K562 (cell line): ENCODE measurements around the gene UBE2O. TPM values are rescaled to one million over a fixed set of nuclear protein-coding genes. Genes with fewer than 3 reads are reported as not detected.

ENCODE experiments used
- ATAC-seq: fragments of 200-7000 bp; cut with Tn5 transposase; 3 replicates; pipeline ENCODE4 v1.9.1; 2020; ENCODE audit warnings: moderate library complexity
- BruUV-seq: library from RNA; stranded (reverse); fragments of 400-500 nt; replicated peaks from 2 replicates; lab custom pipeline; 2021; lab: Mats Ljungman, UMichigan
- CTCF ChIA-PET: fragments of 300-600 bp; formaldehyde crosslinking; extraction: SDS; loops from one replicate; lab custom pipeline; 2021; ENCODE audit warnings: low intra/inter-chr PET ratio; lab: Yijun Ruan, JAX
- POLR2A ChIA-PET: fragments of 300-600, 350-650 bp; sonication (Branson Sonifier 250); formaldehyde crosslinking; extraction: SDS; loops from one replicate; lab custom pipeline; 2021; ENCODE audit warnings: antibody characterized with exemption, inconsistent platforms; lab: Yijun Ruan, JAX
- DNase-seq, 4 experiments: peaks; one replicate each; pipeline versions ENCODE4 v3.0.0 to v3.0.0-alpha.2; 2011 to 2018; ENCODE audit warnings: low spot score in 3 of 4, mixed read lengths in 3 of 4; ENCODE audit errors: extremely low read depth in 1 of 4
- FAIRE-seq: peaks from 2 replicates; lab custom pipeline; 2011; peaks lifted over from hg19 to GRCh38; lab: Jason Lieb, UNC
- H2AFZ ChIP-seq: 2 replicates; pipeline ENCODE4 v1.6.0; 2011; ENCODE audit warnings: low read depth, low read length, control low read depth, inconsistent platforms
- H3K27ac ChIP-seq: fragments of 200-600 bp; 3 replicates; pipeline ENCODE4 v1.8.0; 2011; ENCODE audit warnings: low read depth, mild to moderate bottlenecking, control low read depth, inconsistent platforms, low read length, moderate library complexity, mixed read lengths; ENCODE audit errors: extremely low read depth
- H3K27me3 ChIP-seq, 2 experiments: fragments of 300-600 bp in 1 of 2; 2 replicates in 1 of 2; 3 replicates in 1 of 2; pipeline versions ENCODE4 v1.6.0 to v1.8.0; 2011; ENCODE audit warnings: inconsistent platforms in 2 of 2, low read length in 2 of 2, mild to moderate bottlenecking in 1 of 2, mixed read lengths in 1 of 2, moderate library complexity in 1 of 2; ENCODE audit not compliant: control insufficient read depth in 2 of 2, insufficient read depth in 2 of 2
- H3K36me3 ChIP-seq: fragments of 300-600 bp; 3 replicates; pipeline ENCODE4 v1.8.0; 2011; ENCODE audit warnings: mild to moderate bottlenecking, low read length, inconsistent platforms; ENCODE audit not compliant: control insufficient read depth, insufficient read depth
- H3K4me1 ChIP-seq, 2 experiments: fragments of 200-600 bp in 1 of 2; replicated peaks in 1 of 2; 2 replicates in 1 of 2; 3 replicates in 1 of 2; pipeline versions ENCODE4 v1.5.1 to v1.8.0; 2011; ENCODE audit warnings: inconsistent platforms in 2 of 2, low read length in 2 of 2, mild to moderate bottlenecking in 1 of 2, mixed read lengths in 1 of 2, moderate library complexity in 1 of 2; ENCODE audit not compliant: control insufficient read depth in 2 of 2, insufficient read depth in 2 of 2
- H3K4me2 ChIP-seq: 2 replicates; pipeline ENCODE4 v1.6.1; 2011; ENCODE audit warnings: low read length, control low read depth, inconsistent platforms, mixed read lengths; ENCODE audit not compliant: insufficient read depth
- H3K4me3 ChIP-seq: fragments of 200-600 bp; sonication (generic), shearing (Covaris generic); 2 replicates; pipeline ENCODE4 v1.5.1; 2016; ENCODE audit warnings: control low read depth, inconsistent platforms
- H3K79me2 ChIP-seq: fragments of 200-600 bp; 3 replicates; pipeline ENCODE4 v1.8.0; 2011; ENCODE audit warnings: low read length, inconsistent platforms; ENCODE audit not compliant: control insufficient read depth, insufficient read depth
- H3K9ac ChIP-seq, 2 experiments: 2 replicates each; pipeline versions ENCODE4 v1.6.0 to v1.6.1; 2011; ENCODE audit warnings: low read depth in 2 of 2, low read length in 2 of 2, control low read depth in 1 of 2, inconsistent platforms in 1 of 2, mild to moderate bottlenecking in 1 of 2, mixed read lengths in 1 of 2; ENCODE audit not compliant: insufficient read depth in 1 of 2
- H3K9me1 ChIP-seq: one replicate; pipeline ENCODE4 v1.6.0; 2011; ENCODE audit warnings: inconsistent platforms, mild to moderate bottlenecking, low read length, moderate library complexity; ENCODE audit not compliant: control insufficient read depth, insufficient read depth
- H3K9me3 ChIP-seq: replicated peaks from 2 replicates; pipeline ENCODE4 v1.5.1; 2011; ENCODE audit warnings: low read depth, low read length, inconsistent platforms; ENCODE audit not compliant: control insufficient read depth, insufficient read depth
- H4K20me1 ChIP-seq: replicated peaks from 2 replicates; pipeline ENCODE4 v1.6.1; 2011; ENCODE audit warnings: low read length, inconsistent platforms, mixed read lengths; ENCODE audit not compliant: control insufficient read depth, insufficient read depth
- ARNT ChIP-seq, 2 experiments: fragments of 450-650 bp; IDR thresholded peaks; 2 replicates each; pipeline ENCODE4 v1.6.1; 2016; ENCODE audit warnings: mild to moderate bottlenecking in 1 of 2
- DNMT1 ChIP-seq: fragments of 450-650 bp; IDR thresholded peaks from 2 replicates; pipeline ENCODE4 v1.6.1; 2016; ENCODE audit warnings: antibody characterized with exemption, mild to moderate bottlenecking
- SETDB1 ChIP-seq: IDR thresholded peaks from one replicate; pipeline ENCODE4 v1.6.1; 2012; ENCODE audit warnings: low read length, control low read depth, inconsistent platforms
- ZNF184 ChIP-seq: sonication (generic); formaldehyde crosslinking; IDR thresholded peaks from 2 replicates; pipeline ENCODE4 v1.5.0; 2020; ENCODE audit warnings: missing genetic modification reagents
- ZNF316 ChIP-seq: fragments of 450-650 bp; IDR thresholded peaks from 2 replicates; pipeline ENCODE4 v1.6.1; 2016
- ZNF589 ChIP-seq: fragments of 200-800 bp; sonication (Bioruptor generic); IDR thresholded peaks from 2 replicates; pipeline ENCODE4 v1.6.1; 2016; ENCODE audit warnings: low read depth, missing genetic modification characterization, missing compliant biosample characterization
- WGBS: fragments of 100-300 bp; shearing (Covaris generic); methylation state at CpG from one replicate; pipeline ENCODE4 v1.1.6; 2016; ENCODE audit warnings: low coverage, mixed read lengths; ENCODE audit not compliant: insufficient coverage; ENCODE audit errors: missing lambda C conversion rate; 5-methylcytosine and 5-hydroxymethylcytosine counted together
- in situ Hi-C: fragments of 300-500 bp; cut with MboI; formaldehyde crosslinking; loops from 4 replicates; pipeline ENCODE4 v1.15.0; 2018; ENCODE audit warnings: inconsistent platforms, mixed read lengths
- intact Hi-C: fragments of 100-400 bp; cut with micrococcal nuclease; formaldehyde crosslinking; loops from 2 replicates; pipeline ENCODE4 v1.14.2; 2022
- polyA plus RNA-seq, 8 experiments: library from polyadenylated mRNA; depleted of rRNA in 4 of 8; stranded (reverse) in 5 of 8; unstranded in 3 of 8; fragments of >200 nt; fragmentation: Nextera tagmentation in 2 of 8; fragmentation: Illumina TruSeq in 1 of 8; extraction: Ambion mirVana in 2 of 8; extraction: Trizol in 1 of 8; gene quantifications; 2 replicates each; pipeline versions ENCODE4 v1.2.1 to v1.2.3, GENCODE V29; 2011 to 2014; ENCODE audit warnings: inconsistent platforms in 1 of 8, missing spikeins in 1 of 8
- total RNA-seq, 7 experiments: library from RNA; depleted of rRNA in 6 of 7; stranded (reverse); fragments of >200 nt in 6 of 7; fragmentation: Illumina TruSeq in 2 of 7; extraction: Trizol in 2 of 7; gene quantifications; 2 replicates each; pipeline versions ENCODE4 v1.2.1 to v1.2.3, GENCODE V29; 2011 to 2021; ENCODE audit warnings: low replicate concordance in 1 of 7
- TF ChIP-seq, protein P1 (sequence below): sonication (generic); formaldehyde crosslinking; IDR thresholded peaks from 2 replicates; pipeline ENCODE4 v1.8.0; 2023; ENCODE audit warnings: missing genetic modification reagents, mild to moderate bottlenecking, borderline replicate concordance

Gene UBE2O
- total and polyA plus RNA-seq, 9 of the 15 experiments (the other 6 are each of a cell fraction or from before 2014, with no cell fraction given): 1.6 to 39.7 (median 13.3) TPM

- H3K27ac ChIP-seq: no peak overlapping the region
- ATAC-seq: no peak
- peaks cover 0 to 8% of the 10 kb centered on the region in 2 experiments; a peak in 3 of 5 replicates for H3K4me1 ChIP-seq
- H4K20me1 ChIP-seq: no peaks in the 10 kb centered on the region
- no peak overlapping the region for H2AFZ ChIP-seq
- no peak overlapping the region for H3K4me3 ChIP-seq
- ChIA-PET CTCF (interaction anchor here (0.6 to 4.1 kb wide), 2 partner anchors 44 to 47 kb away, joined by 4 to 38 read pairs; no protein-coding TSS in a partner anchor), POLR2A (interaction anchor here (0.6 to 1.1 kb wide), 5 partner anchors 17 to 202 kb away, joined by 3 to 6 read pairs (median 3); no protein-coding TSS in a partner anchor)
- peaks cover 4 to 23% of the 10 kb centered on the region in 2 experiments; a peak in 2 of 5 replicates for H3K27me3 ChIP-seq
- no peaks in the 10 kb centered on the region for H3K9me1 ChIP-seq
- no peak overlapping the region; a peak in 1 of 4 replicates for H3K9ac ChIP-seq
- H3K36me3 ChIP-seq: no peaks in the 10 kb centered on the region
- no peak for FAIRE-seq
- no peaks in the 10 kb centered on the region for H3K79me2 ChIP-seq
- H3K9me3 ChIP-seq: no peaks in the 10 kb centered on the region
- WGBS: 8% methylated on average over 11 of the region's 11 CpGs
- TF ChIP-seq SETDB1 (no peak), ZNF316 (0 out of 2 replicates have a peak, but pooled peaks have one; percentile 4)
- intact Hi-C loops (no loop called here), in situ Hi-C loops (no loop called here)
- no TSS peak for BruUV-seq
- no peak overlapping the region for H3K4me2 ChIP-seq
- no peak for DNase-seq
These were observed 9.0 kb upstream of the UBE2O start for GRCh38 chr17:76461765-76462555.

- ChIA-PET CTCF (interaction anchor here (0.7 to 4.1 kb wide), 4 partner anchors 41 to 157 kb away, joined by 3 to 38 read pairs (median 4); partner anchors contain the start of gene RHBDF2), POLR2A (interaction anchor here (1.1 to 1.6 kb wide), 3 partner anchors 15 to 50 kb away, joined by 3 to 7 read pairs (median 4); no protein-coding TSS in a partner anchor)
- FAIRE-seq: no peak
- DNase-seq: no peak
- no peak overlapping the region for H3K27ac ChIP-seq
- in situ Hi-C loops: loop anchor here (5.0 kb wide), 1 partner anchor 57 kb away; no protein-coding TSS in a partner anchor
- H3K36me3 ChIP-seq: no peaks in the 10 kb centered on the region
- peak overlapping the region in 1 of 2 experiments; percentile 18; a peak in 1 of 4 replicates for H3K9ac ChIP-seq
- intact Hi-C loops: loop anchor here (1.0 to 2.0 kb wide), 3 partner anchors 47 to 155 kb away; no protein-coding TSS in a partner anchor
- H3K27me3 ChIP-seq: peaks cover 4 to 23% of the 10 kb centered on the region in 2 experiments; a peak in 2 of 5 replicates
- H3K9me3 ChIP-seq: no peaks in the 10 kb centered on the region
- H3K4me3 ChIP-seq: no peak overlapping the region
- peaks cover 0 to 8% of the 10 kb centered on the region in 2 experiments; a peak in 3 of 5 replicates for H3K4me1 ChIP-seq
- H3K9me1 ChIP-seq: no peaks in the 10 kb centered on the region
- no peak overlapping the region for H3K4me2 ChIP-seq
- H3K79me2 ChIP-seq: no peaks in the 10 kb centered on the region
- ATAC-seq: no peak
- BruUV-seq: no TSS peak
- H2AFZ ChIP-seq: no peak overlapping the region
- H4K20me1 ChIP-seq: no peaks in the 10 kb centered on the region
- WGBS: 40% methylated on average over 4 of the region's 4 CpGs
- no peak for TF ChIP-seq ZNF589 (CRISPR knock-in tag)
- TF ChIP-seq, protein P1, sequence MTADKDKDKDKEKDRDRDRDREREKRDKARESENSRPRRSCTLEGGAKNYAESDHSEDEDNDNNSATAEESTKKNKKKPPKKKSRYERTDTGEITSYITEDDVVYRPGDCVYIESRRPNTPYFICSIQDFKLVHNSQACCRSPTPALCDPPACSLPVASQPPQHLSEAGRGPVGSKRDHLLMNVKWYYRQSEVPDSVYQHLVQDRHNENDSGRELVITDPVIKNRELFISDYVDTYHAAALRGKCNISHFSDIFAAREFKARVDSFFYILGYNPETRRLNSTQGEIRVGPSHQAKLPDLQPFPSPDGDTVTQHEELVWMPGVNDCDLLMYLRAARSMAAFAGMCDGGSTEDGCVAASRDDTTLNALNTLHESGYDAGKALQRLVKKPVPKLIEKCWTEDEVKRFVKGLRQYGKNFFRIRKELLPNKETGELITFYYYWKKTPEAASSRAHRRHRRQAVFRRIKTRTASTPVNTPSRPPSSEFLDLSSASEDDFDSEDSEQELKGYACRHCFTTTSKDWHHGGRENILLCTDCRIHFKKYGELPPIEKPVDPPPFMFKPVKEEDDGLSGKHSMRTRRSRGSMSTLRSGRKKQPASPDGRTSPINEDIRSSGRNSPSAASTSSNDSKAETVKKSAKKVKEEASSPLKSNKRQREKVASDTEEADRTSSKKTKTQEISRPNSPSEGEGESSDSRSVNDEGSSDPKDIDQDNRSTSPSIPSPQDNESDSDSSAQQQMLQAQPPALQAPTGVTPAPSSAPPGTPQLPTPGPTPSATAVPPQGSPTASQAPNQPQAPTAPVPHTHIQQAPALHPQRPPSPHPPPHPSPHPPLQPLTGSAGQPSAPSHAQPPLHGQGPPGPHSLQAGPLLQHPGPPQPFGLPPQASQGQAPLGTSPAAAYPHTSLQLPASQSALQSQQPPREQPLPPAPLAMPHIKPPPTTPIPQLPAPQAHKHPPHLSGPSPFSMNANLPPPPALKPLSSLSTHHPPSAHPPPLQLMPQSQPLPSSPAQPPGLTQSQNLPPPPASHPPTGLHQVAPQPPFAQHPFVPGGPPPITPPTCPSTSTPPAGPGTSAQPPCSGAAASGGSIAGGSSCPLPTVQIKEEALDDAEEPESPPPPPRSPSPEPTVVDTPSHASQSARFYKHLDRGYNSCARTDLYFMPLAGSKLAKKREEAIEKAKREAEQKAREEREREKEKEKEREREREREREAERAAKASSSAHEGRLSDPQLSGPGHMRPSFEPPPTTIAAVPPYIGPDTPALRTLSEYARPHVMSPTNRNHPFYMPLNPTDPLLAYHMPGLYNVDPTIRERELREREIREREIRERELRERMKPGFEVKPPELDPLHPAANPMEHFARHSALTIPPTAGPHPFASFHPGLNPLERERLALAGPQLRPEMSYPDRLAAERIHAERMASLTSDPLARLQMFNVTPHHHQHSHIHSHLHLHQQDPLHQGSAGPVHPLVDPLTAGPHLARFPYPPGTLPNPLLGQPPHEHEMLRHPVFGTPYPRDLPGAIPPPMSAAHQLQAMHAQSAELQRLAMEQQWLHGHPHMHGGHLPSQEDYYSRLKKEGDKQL: no peak
- no peak for TF ChIP-seq DNMT1
- TF ChIP-seq ZNF184 (CRISPR knock-in tag): no peak
- TF ChIP-seq ARNT (IDR thresholded peaks at IDR 0.05): no peak
These were observed 6.7 kb upstream of the UBE2O start for GRCh38 chr17:76459674-76460073.
